T-helper 22 cell (primary cell): ENCODE data around the gene PIGP.
"Not testable (repeated sequence)": the region's sequence is repeated elsewhere in the genome, so short reads cannot be mapped to it uniquely, and the experiment has no call there.

Experiments used
- DNase-seq: peaks from one replicate; pipeline ENCODE4 v3.0.0-alpha.2; 2020; ENCODE audit warnings: low read depth

PIGP gene

DNA sequence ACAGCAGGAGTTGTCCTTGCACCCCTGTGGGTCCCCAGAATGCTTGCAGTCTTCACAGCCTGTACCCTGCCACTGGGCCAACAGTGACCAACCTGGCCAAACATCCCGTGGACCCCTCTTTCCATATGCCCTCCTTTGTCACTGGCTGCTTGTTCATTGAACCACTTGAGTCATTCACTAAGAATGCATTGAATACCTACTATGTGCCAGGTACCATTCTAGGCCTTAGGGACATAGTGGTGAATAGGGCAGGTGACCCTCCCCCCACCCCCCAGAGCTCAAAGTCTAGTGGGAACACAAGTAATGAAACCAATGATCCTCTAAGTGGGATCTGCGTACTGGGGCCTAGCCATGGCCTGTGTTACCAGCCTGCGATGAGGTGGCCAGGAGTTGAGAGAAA is 28.2 kb downstream of the PIGP start:
- no peak for DNase-seq

DNA sequence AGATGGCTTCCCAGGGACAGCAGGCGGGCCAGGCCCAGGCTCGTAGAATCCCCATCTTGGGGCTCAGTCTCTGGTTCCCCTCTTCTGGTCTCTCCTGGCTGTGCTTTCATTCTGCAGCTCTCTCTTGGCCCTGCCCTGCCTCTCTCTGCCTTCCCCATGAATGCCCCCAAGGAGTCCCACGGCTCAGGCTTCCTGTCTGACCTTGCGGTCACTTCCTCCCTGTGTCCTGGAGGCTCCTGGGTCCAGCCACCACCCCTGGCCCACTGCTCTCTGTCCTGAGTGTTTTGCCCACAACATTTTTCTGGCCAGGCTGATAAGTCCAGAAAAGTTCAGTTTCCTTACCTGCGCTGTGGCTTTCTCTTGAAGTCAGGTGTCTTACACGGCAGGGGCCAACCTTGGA is 29.1 kb downstream of the PIGP start:
- DNase-seq: no peak

DNA sequence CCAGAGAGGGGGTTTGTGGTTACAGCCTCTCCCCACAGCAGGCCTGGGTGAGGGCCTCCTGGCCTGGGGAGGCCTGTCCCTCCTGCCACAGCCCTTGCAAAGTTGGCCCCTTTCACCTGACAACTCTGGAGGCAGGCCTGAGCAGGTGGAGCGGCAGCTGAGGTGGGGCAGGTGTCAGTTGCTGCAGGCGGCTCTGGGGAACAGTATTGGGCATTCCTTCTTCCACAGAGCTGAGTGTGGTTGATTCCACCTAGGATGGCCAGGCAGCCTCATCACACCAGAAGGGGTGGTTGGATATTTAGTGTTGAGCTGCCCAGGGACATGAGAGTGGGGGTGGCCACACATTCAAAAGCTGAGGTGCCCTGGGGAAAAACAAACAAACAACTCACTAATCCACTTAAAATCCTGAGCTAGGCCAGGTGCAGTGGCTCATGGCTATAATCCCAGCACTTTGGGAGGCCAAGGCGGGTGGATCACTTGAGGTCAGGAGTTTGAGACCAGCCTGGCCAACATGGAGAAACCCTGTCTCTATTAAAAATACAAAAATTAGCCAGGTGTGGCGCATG is 31.1 kb downstream of the PIGP start:
- DNase-seq: no peak

DNA sequence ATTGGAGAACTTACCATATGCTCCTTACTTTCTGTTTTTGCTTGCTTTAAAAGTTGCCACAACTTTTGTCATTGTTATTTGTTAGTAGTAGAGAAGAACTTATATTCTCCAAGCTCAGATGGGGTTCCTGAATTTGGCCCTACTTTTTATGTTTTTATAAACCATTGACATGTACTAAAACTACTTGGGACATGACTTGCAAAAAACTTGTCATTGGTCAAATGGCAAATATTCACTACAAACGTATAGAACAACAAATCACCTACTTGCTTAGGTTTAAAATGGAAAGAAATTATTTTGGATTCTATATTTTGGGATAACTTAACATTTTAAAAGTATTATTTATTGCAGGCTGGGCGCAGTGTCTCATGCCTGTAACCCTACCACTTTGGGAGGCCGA is 32.7 kb downstream of the PIGP start:
- no peak for DNase-seq

DNA sequence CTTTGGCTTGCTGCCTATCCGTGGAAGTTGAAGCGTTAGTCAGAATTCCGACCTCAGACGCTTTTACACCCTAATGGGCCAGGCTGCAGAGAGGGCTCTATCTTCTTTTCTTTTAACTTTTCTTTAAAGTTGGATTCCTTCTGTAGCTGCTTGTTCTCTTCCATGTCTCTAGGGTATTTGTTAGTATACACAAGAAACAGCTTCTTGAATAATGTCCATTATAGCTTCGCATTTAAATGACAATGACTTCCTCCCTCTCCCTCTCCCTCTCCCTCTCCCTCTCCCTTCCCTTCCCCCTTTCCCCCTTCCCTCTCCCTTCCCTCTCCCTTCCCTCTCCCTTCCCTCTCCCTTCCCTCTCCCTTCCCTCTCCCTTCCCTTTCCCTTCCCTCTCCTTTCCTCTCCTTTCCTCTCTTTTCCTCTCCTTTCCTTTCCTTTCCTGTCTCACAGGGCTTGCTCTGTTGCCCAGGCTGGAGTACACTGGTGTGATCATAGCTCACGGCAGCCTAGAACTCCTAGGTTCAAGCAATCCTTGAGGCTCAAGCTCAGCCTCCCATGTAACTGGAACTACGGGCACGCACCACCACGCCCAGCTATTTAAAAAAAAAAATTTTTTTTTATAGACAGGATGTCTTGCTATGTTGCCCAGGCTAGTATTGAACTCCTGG is 33.3 kb downstream of the PIGP start:
- DNase-seq: no peak

DNA sequence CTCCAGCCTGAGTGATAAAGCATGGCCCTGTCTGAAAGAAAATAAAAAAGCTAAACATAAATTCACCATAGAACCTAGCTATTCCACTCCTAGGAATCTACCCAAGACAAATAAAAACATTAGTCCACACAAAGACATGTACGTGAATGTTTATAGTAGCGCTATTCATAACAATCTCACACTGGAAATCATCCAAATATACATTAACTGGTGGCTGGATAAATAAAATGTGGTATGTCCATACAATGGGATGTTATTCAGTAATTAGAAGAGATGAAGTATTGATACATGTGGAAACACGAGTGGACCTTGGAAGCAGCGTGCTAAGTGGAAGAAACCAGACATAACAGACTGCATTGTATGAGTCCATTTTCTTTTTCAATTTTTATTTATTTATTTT is 36.7 kb downstream of the PIGP start:
- no peak for DNase-seq

DNA sequence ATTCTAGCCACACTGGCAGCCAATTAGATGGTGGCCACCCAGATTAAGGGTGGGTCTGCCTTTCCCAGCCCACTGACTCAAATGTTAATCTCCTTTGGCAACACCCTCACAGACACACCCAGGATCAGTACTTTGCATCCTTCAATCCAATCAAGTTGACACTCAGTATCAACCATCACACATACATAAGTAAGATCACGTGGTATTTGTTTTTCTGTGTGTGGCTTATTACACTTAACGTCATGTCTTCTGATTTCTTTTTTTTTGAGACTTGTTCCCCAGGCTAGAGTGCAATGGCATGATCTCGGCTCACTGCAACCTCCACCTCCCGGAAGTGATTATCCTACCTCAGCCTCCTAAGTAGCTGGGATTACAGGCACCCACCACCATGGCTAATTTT is 38.5 kb downstream of the PIGP start:
- not testable (repeated sequence) for DNase-seq

DNA sequence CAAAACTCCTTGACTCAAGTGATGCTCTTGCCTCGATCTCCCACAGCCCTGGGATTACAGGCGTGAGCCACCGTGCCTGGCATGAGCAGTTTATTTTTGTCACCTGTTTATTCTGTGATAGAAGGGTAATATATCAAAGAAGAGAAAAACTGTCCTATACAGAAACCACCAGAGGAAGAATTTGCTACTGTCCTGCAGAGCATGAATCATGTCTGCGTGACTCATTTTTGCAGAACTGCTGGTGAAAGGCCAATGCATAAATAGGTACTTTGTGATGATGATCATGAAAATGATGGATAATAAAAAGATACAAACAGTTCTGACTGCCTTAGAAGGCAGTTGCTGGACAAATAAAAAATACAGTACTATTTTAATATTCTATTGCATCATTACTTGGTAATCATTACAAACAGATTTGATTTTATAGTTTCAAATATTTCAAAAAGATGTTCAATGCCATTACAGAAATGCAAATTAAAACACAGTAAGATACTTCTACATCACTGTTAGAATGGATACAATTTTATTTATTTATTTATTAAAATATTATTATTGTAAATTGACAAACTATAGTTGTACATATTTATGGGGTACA is 39.9 kb downstream of the PIGP start:
- no peak for DNase-seq

DNA sequence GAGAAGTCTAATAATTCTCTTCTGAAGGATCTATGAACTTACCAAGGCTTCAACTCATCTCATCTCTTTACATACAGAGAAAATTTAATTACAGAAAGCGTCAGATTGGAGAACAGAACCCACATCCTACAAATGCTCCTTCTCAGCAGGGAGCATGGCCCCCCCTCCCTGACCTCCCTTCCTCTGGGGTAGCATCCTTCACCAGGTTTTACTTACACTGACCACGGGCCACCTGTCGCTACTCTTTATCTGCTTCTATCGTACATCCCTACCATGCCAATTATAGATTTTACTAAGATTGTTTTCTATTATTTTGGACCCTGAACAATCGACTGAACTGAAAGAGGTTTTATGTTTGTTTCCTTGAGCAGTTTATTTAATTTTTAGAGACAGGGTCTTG is 40.6 kb downstream of the PIGP start:
- no peak for DNase-seq

DNA sequence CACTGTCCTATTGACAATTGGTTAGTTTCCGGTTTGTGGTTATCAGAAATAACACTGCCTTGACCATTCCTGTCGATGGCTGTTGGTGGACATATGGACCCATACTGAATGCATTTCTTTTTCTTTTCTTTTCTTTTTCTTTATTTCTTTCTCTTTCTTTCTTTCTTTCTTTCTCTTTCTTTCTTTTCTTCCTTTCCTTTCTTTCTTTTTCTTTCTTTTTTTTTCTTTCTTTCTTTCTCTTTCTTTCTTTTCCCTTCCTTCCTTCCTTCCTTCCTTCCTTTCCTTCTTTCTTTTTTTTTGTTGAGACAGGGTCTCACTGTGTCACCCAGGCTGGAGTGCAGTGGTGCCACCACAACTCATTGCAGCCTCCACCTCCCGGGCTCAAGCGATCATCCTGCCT is 42.0 kb downstream of the PIGP start:
- no peak for DNase-seq

DNA sequence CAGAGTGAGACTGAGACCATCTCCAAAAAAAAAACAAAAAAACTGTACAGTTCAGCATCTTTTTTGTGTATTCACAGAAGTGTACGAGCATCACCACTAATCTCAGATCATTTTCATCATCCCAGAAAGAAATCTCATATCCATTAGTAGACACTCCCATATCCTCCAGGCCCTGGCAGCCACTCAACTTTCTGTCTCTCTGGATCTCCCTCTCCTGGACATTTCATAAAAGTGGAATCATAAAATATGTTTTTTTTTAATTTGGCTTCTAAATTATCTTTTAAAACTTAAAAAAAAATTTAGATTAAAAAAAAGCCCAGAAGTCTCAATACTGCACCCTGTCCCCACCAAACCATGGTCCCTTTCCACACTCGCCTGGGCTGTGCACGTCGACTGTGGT is 44.3 kb downstream of the PIGP start:
- no peak for DNase-seq

DNA sequence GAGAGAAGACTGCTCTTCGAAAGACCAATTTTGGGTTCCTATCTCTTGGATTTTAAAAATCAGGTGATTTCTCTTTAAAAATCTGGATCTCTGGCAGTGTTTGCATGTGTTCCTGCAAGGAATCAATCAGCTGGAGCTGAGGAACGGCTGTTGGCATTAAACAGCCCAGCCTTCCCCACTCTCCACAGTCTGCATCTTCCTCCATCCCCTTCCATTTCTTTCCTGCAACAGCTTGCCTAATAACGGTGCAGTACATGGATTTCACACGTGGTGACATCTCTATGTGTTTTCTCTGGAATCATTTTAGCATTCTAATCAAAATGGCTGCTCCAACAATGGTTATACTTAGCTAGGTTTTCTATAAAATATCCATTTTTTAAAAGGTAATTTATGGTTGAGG is 46.4 kb downstream of the PIGP start:
- DNase-seq: no peak

DNA sequence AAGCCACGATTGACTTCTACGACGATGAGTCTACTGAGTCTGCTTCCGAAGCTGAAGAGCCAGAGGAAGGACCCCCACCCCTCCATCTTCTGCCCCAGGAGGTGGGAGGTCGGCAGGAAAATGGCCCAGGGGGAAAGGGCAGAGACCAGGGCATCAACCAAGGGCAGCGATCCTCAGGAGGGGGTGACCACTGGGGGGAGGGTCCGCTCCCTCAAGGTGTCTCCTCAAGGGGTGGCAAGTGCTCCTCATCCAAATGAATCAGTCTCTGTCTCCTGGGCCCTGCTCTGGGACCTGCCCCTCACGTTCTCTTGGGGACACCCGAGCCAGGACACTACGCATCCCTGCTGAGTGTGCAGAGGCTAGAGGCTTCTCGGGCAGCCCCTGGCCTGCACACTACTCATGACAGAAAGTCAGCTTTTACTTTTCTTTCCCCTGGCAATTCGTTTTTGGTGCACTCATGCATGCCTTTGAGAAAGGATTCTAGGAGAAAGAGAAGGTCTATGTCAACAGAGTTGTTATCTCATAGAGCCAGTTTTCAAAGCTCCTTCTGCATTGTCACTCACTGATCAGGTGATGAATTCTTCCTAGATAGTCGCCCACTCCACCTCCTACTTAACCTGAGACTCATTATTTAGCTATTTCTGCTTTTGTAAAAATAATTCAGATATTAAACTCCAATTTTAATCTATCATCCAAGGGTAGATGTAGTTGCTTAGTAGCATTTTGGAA is 54.8 kb downstream of the PIGP start:
- no peak for DNase-seq
